Esophagus (tissue), 2 donors: Measurements from ENCODE around the gene HEXIM1. TPM values are rescaled to one million over a fixed set of nuclear protein-coding genes. Genes with fewer than 3 reads are reported as not detected.

Experiments
- H3K27ac ChIP-seq, 2 donors: one replicate each; pipeline ENCODE4 v1.5.1; 2013; ENCODE audit warnings: low read depth in 2 of 2, mild to moderate bottlenecking in 2 of 2, inconsistent platforms in 1 of 2, low read length in 1 of 2, moderate library complexity in 1 of 2
- H3K27me3 ChIP-seq, 2 donors: one replicate each; pipeline ENCODE4 v1.6.1; 2013; ENCODE audit warnings: low read length in 2 of 2, control low read depth in 1 of 2, mild to moderate bottlenecking in 1 of 2; ENCODE audit not compliant: insufficient read depth in 2 of 2, control insufficient read depth in 1 of 2
- H3K36me3 ChIP-seq, 2 donors: one replicate each; pipeline ENCODE4 v1.6.1; 2013; ENCODE audit warnings: low read length in 1 of 2; ENCODE audit not compliant: control insufficient read depth in 2 of 2, insufficient read depth in 2 of 2
- H3K4me1 ChIP-seq, 2 donors: one replicate each; pipeline ENCODE4 v1.6.1; 2013; ENCODE audit warnings: low read length in 1 of 2; ENCODE audit not compliant: control insufficient read depth in 2 of 2, insufficient read depth in 2 of 2
- H3K4me3 ChIP-seq, 2 donors: one replicate each; pipeline ENCODE4 v1.5.1; 2013; ENCODE audit warnings: low read length in 2 of 2, mild to moderate bottlenecking in 2 of 2, low read depth in 1 of 2, moderate library complexity in 1 of 2
- H3K9me3 ChIP-seq, 2 donors: one replicate each; pipeline ENCODE4 v1.6.1; 2013; ENCODE audit warnings: mild to moderate bottlenecking in 2 of 2, low read depth in 1 of 2, low read length in 1 of 2, moderate library complexity in 1 of 2; ENCODE audit not compliant: control insufficient read depth in 2 of 2, insufficient read depth in 1 of 2
- whole genome bisulfite sequencing, 2 donors: extraction: QIAGEN DNeasy Blood & Tissue Kit; methylation state at CpG; one replicate each; pipeline ENCODE4 v1.1.7; 2013; 5-methylcytosine and 5-hydroxymethylcytosine counted together
- polyA plus RNA-seq, 2 donors: library from polyadenylated mRNA; stranded (reverse); fragments of 200-250 nt; gene quantifications; one replicate each; pipeline ENCODE4 v1.2.3, GENCODE V29; 2013
- donor health status: healthy with polysubstance abuse.
- donor health status: Bipolar disorder and iron deficiency.

Gene HEXIM1
- polyA plus RNA-seq, 2 donors: 20.4 to 24.2 TPM

- Histone ChIP-seq H3K27me3 (no peaks in the 10 kb centered on the region), H3K4me3 (no peak overlapping the region), H3K36me3 (peaks cover 0 to 5% of the 10 kb centered on the region in 2 donors), H3K9me3 (no peaks in the 10 kb centered on the region), H3K27ac (no peak overlapping the region), H3K4me1 (peaks cover 0 to 18% of the 10 kb centered on the region in 2 donors)
- 93 to 94% methylated on average over 43 of the region's 43 CpGs for WGBS, 2 donors
Measured at GRCh38 chr17:45168991-45169752, 20.9 kb downstream of the HEXIM1 start.

GRCh38 chr17:45170280-45170930 is 22.1 kb downstream of the HEXIM1 start:
- Histone ChIP-seq H3K27me3 (no peaks in the 10 kb centered on the region), H3K27ac (peak overlapping the region; percentile 98 to 99), H3K4me1 (peaks cover 0 to 18% of the 10 kb centered on the region in 2 donors), H3K9me3 (no peaks in the 10 kb centered on the region), H3K4me3 (no peak overlapping the region), H3K36me3 (peaks cover 0 to 3% of the 10 kb centered on the region in 2 donors)
- 68 to 79% methylated on average over 12 of the region's 12 CpGs for WGBS, 2 donors

- WGBS, 2 donors: 19 to 25% methylated on average over 5 of the region's 5 CpGs
- peaks cover 0 to 19% of the 10 kb centered on the region in 2 donors for H3K4me1 ChIP-seq
Measured at GRCh38 chr17:45170931-45171337, 22.7 kb downstream of the HEXIM1 start.

GRCh38 chr17:45171338-45172231 is 23.3 kb downstream of the HEXIM1 start:
- no peaks in the 10 kb centered on the region for H3K9me3 ChIP-seq
- peaks cover 0 to 22% of the 10 kb centered on the region in 2 donors for H3K4me1 ChIP-seq
- peak overlapping the region; percentile 20 to 52 for H3K4me3 ChIP-seq
- peaks cover 0 to 3% of the 10 kb centered on the region in 2 donors for H3K36me3 ChIP-seq
- 24 to 28% methylated on average over 20 of the region's 20 CpGs for WGBS, 2 donors
- no peaks in the 10 kb centered on the region for H3K27me3 ChIP-seq
- H3K27ac ChIP-seq: peak overlapping the region; percentile 98 to 99

More at GRCh38 chr17:45170931-45171337, 22.7 kb downstream of the HEXIM1 start:
- Histone ChIP-seq H3K9me3 (no peaks in the 10 kb centered on the region), H3K36me3 (peaks cover 0 to 3% of the 10 kb centered on the region in 2 donors), H3K27me3 (no peaks in the 10 kb centered on the region), H3K4me3 (peak overlapping the region; percentile 20 to 52), H3K27ac (peak overlapping the region; percentile 98 to 99)

GRCh38 chr17:45172232-45172540 is 23.9 kb downstream of the HEXIM1 start:
- 46 to 49% methylated on average over 5 of the region's 5 CpGs for WGBS, 2 donors
- Histone ChIP-seq H3K36me3 (peaks cover 0 to 3% of the 10 kb centered on the region in 2 donors), H3K27me3 (no peaks in the 10 kb centered on the region), H3K4me3 (peak overlapping the region; percentile 20 to 52), H3K27ac (peak overlapping the region; percentile 98 to 99), H3K9me3 (no peaks in the 10 kb centered on the region), H3K4me1 (peaks cover 0 to 22% of the 10 kb centered on the region in 2 donors)

GRCh38 chr17:45172541-45173286 is 24.4 kb downstream of the HEXIM1 start:
- Histone ChIP-seq H3K27me3 (no peaks in the 10 kb centered on the region), H3K27ac (peak overlapping the region; percentile 98 to 99), H3K4me1 (peaks cover 0 to 22% of the 10 kb centered on the region in 2 donors), H3K4me3 (peak overlapping the region; percentile 20 to 52), H3K9me3 (no peaks in the 10 kb centered on the region), H3K36me3 (peaks cover 0 to 3% of the 10 kb centered on the region in 2 donors)
- 12 to 14% methylated on average over 8 to 10 of the region's 10 CpGs for WGBS, 2 donors

- Histone ChIP-seq H3K9me3 (no peaks in the 10 kb centered on the region), H3K27me3 (no peaks in the 10 kb centered on the region), H3K36me3 (no peaks in the 10 kb centered on the region), H3K4me1 (peaks cover 0 to 17% of the 10 kb centered on the region in 2 donors), H3K27ac (peak overlapping the region; percentile 45 to 51), H3K4me3 (no peak overlapping the region)
- WGBS, 2 donors: 63 to 75% methylated on average over 3 of the region's 3 CpGs
Measured at GRCh38 chr17:45175759-45176115, 27.5 kb downstream of the HEXIM1 start.

- Histone ChIP-seq H3K4me1 (peaks cover 0 to 4% of the 10 kb centered on the region in 2 donors), H3K36me3 (no peaks in the 10 kb centered on the region), H3K9me3 (no peaks in the 10 kb centered on the region), H3K27me3 (no peaks in the 10 kb centered on the region), H3K4me3 (no peak overlapping the region), H3K27ac (no peak overlapping the region)
- WGBS, 2 donors: 78 to 83% methylated on average over 7 of the region's 7 CpGs
Measured at GRCh38 chr17:45177563-45177962, 29.3 kb downstream of the HEXIM1 start.

GRCh38 chr17:45184144-45184543 is 35.9 kb downstream of the HEXIM1 start:
- WGBS, 2 donors: 81 to 87% methylated on average over 5 of the region's 5 CpGs
- no peak overlapping the region for H3K27ac ChIP-seq
- peaks cover 0 to 3% of the 10 kb centered on the region in 2 donors for H3K4me1 ChIP-seq
- H3K9me3 ChIP-seq: no peaks in the 10 kb centered on the region
- peaks cover 0 to 3% of the 10 kb centered on the region in 2 donors for H3K27me3 ChIP-seq
- H3K4me3 ChIP-seq: no peak overlapping the region
- H3K36me3 ChIP-seq: no peaks in the 10 kb centered on the region
